GM12874 (cell line): ENCODE results near the gene RNLS.

Experiments
- TF ChIP-seq, protein P1 (sequence below): IDR thresholded peaks from 2 replicates; pipeline ENCODE4 v1.5.1; 2011; ENCODE audit warnings: low read depth, mild to moderate bottlenecking, control low read depth, low read length, moderate library complexity; ENCODE audit not compliant: insufficient read depth

Gene RNLS

GRCh38 chr10:88253622-88254021 is 329.5 kb downstream of the RNLS start:
- TF ChIP-seq, protein P1, sequence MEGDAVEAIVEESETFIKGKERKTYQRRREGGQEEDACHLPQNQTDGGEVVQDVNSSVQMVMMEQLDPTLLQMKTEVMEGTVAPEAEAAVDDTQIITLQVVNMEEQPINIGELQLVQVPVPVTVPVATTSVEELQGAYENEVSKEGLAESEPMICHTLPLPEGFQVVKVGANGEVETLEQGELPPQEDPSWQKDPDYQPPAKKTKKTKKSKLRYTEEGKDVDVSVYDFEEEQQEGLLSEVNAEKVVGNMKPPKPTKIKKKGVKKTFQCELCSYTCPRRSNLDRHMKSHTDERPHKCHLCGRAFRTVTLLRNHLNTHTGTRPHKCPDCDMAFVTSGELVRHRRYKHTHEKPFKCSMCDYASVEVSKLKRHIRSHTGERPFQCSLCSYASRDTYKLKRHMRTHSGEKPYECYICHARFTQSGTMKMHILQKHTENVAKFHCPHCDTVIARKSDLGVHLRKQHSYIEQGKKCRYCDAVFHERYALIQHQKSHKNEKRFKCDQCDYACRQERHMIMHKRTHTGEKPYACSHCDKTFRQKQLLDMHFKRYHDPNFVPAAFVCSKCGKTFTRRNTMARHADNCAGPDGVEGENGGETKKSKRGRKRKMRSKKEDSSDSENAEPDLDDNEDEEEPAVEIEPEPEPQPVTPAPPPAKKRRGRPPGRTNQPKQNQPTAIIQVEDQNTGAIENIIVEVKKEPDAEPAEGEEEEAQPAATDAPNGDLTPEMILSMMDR = no peak

- TF ChIP-seq, protein P1 = no peak
These were observed 330.0 kb downstream of the RNLS start for GRCh38 chr10:88253128-88253527.

DNA sequence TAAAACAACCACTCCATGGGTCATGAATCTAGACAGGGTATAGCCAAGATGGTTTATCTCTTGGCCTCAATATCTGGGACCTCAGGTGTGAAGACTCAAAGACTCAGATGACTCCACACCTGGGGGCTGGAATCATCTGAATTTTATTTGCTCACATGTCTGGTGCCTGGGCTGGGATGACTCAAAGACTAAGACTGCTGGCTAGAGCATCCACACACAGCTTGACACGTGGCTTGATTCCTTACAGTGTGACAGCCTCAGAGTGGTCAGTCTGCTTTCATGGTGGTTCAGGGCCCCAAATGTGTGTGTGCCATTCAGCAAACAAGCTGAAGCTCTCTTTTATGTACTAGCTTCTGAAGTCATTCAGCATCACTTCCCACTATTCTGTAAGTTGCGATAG is 333.7 kb downstream of the RNLS start:
- TF ChIP-seq, protein P1 = no peak

GRCh38 chr10:88246675-88247074 is 336.4 kb downstream of the RNLS start:
- TF ChIP-seq, protein P1 = no peak

DNA sequence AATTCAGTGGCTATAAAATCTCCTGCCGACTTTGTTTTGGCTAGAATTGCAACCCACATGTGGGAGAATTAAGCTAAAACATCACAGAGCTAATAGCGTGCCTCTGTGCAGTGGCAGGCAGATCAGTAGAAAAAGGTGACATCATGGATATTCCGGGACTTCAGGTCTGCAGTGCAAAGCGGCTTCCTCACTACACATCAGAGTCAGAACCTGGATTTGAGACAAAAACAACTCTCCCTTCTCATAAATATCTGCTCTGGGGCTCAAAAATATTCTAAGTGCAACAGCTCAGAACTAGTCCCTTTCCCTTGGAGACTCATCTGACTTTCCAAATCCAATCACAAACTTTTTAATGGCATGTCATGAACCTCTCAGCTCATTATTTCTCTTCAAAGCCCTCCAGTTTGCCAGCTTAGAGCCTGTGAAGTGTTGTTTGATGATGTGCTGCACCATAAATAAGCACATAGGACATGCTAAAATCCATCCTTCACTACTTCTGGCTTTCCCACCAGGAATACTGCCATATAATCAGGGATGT is 337.1 kb downstream of the RNLS start:
- TF ChIP-seq, protein P1 = no peak

GRCh38 chr10:88244781-88245625 is 338.1 kb downstream of the RNLS start:
- TF ChIP-seq, protein P1 = no peak

DNA sequence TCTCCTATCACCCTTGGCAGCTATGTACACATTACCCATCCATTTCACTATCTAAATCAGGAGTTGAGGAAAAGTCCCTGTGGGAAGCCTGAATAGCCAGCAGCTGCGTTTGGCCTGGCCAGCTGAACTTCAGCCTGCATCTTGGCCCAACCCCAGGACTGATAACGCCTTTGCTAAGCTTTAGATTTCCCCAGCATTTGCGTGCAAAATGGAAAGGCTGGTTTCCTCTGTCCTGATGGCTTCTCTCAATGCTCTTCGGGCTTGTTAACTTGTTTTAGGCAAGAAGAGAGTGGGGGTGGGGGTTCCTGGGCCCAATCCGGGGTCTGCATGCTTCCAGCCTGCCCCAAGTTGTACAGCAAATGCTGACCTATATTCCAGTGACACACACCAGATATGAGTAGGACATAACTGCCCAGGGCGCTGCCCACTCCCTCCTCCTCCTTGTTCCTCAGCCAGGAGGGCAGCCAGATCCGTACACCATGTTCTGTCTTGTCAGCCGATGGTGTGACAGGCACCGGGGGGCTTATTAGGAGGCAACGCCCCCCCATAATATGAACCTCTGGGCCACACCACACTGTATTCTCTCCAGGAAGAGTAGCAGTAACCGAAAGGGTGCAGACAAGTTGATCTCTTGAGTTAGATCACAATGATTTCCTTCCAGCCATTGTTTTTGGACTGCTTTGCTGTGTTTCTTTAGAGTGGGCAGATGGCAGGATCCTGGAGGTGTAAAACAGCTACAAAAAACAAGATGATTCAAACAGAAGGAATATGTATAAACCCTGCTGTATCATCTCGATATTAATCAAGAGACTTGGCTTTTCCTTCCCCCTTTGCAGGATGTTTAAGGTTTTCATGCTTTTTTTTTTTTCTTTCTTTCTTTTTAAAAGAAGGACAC is 339.0 kb downstream of the RNLS start:
- TF ChIP-seq, protein P1 = no peak
